Measurements from ENCODE around the gene CCDC110. TPM values are rescaled to one million over a fixed set of nuclear protein-coding genes. Genes with fewer than 3 reads are reported as not detected.

The CCDC110 gene
- total and polyA plus RNA-seq, 2 of the 4 experiments (the other 2 are of a cell fraction), result 0.46 to 0.90 TPM

GRCh38 chr4:185515248-185515647 lies 43.7 kb upstream of the CCDC110 start:
- H3K9me3 ChIP-seq (ENCODE audit: control insufficient read depth, insufficient read depth, low read length), result no peaks in the 10 kb centered on the region
- no peak overlapping the region for H3K4me2 ChIP-seq (ENCODE audit: low read depth, low read length)
- H3K18ac ChIP-seq (ENCODE audit: low read depth, low read length), result no peak overlapping the region
- H2AK5ac ChIP-seq (ENCODE audit: low read depth, low read length), result no peak overlapping the region
- intact Hi-C loops (cut with micrococcal nuclease) (no loop called here), in situ Hi-C loops (cut with MboI; ENCODE audit: low sequenced_read_pairs) (no loop called here), dilution Hi-C loops (cut with HindIII; ENCODE audit: low sequenced_read_pairs, unreplicated experiment) (no loop called here)
- no peak overlapping the region for H3K9ac ChIP-seq (ENCODE audit: low read depth, low read length)
- H2BK20ac ChIP-seq (ENCODE audit: low read depth, low read length), result no peak overlapping the region
- no peak overlapping the region for H4K91ac ChIP-seq (ENCODE audit: insufficient read depth, low read depth, low read length)
- no peak overlapping the region for H3K23ac ChIP-seq (ENCODE audit: low read depth, low read length)
- H4K8ac ChIP-seq (ENCODE audit: low read depth in 2 of 2, low read length in 2 of 2), result no peak overlapping the region
- H3K4me3 ChIP-seq (ENCODE audit: insufficient read depth, low read depth, low read length), result no peak overlapping the region
- no peak overlapping the region for H3K27ac ChIP-seq (ENCODE audit: insufficient read depth, low read length)
- no peak overlapping the region for H2AFZ ChIP-seq (replicated peaks; ENCODE audit: low read length, poor library complexity)
- no CpG with 5 or more reads among the region's 4 CpGs for WGBS, 2 experiments (ENCODE audit: extremely low coverage in 2 of 2, insufficient read length in 1 of 2)
- H4K20me1 ChIP-seq (ENCODE audit: insufficient read depth, low read length), result no peaks in the 10 kb centered on the region
- H4K5ac ChIP-seq (ENCODE audit: low read depth, low read length), result no peak overlapping the region
- H3K27me3 ChIP-seq (ENCODE audit: control insufficient read depth, insufficient read depth, low read length), result no peaks in the 10 kb centered on the region
- H3K4ac ChIP-seq (ENCODE audit: low read depth, low read length), result no peak overlapping the region
- DNase-seq (no peak), ATAC-seq (ENCODE audit: low read depth) (no peak)
- no peak overlapping the region for H2BK5ac ChIP-seq (ENCODE audit: low read depth, low read length, poor library complexity, severe bottlenecking)
- no peak overlapping the region for H2BK120ac ChIP-seq (ENCODE audit: low read depth, low read length)
- no peak overlapping the region for H3K14ac ChIP-seq (replicated peaks; ENCODE audit: low read depth, low read length)
- POLR2A ChIA-PET (ENCODE audit: unreplicated experiment), result no interaction called here
- H3K56ac ChIP-seq (ENCODE audit: extremely low read depth, insufficient read depth, low read length), result no peak overlapping the region
- H3K36me3 ChIP-seq (ENCODE audit: control insufficient read depth, insufficient read depth, low read length), result peaks cover 2% of the 10 kb centered on the region; the same call in 1 of the 2 replicates
- no TSS peak for BruUV-seq (replicated peaks)
- no peaks in the 10 kb centered on the region for H3K9me1 ChIP-seq (ENCODE audit: insufficient read depth, low read length)
- no peak overlapping the region for H2AK9ac ChIP-seq (replicated peaks; ENCODE audit: low read depth, low read length, poor library complexity)
- no peaks in the 10 kb centered on the region for H3K79me1 ChIP-seq (ENCODE audit: low read depth in 1 of 2, low read length in 2 of 2)
- no peak overlapping the region for H2BK15ac ChIP-seq (ENCODE audit: low read depth, low read length)
- CTCF ChIA-PET, result no interaction called here
- peaks cover 16% of the 10 kb centered on the region for H3K4me1 ChIP-seq (ENCODE audit: control insufficient read depth, insufficient read depth, low read length)
- TF ChIP-seq MAFK (IDR thresholded peaks at IDR 0.05; ENCODE audit: low read depth, low read length), result no peak
